ENCODE measurements around the gene HOXB6.

HOXB6 gene

DNA sequence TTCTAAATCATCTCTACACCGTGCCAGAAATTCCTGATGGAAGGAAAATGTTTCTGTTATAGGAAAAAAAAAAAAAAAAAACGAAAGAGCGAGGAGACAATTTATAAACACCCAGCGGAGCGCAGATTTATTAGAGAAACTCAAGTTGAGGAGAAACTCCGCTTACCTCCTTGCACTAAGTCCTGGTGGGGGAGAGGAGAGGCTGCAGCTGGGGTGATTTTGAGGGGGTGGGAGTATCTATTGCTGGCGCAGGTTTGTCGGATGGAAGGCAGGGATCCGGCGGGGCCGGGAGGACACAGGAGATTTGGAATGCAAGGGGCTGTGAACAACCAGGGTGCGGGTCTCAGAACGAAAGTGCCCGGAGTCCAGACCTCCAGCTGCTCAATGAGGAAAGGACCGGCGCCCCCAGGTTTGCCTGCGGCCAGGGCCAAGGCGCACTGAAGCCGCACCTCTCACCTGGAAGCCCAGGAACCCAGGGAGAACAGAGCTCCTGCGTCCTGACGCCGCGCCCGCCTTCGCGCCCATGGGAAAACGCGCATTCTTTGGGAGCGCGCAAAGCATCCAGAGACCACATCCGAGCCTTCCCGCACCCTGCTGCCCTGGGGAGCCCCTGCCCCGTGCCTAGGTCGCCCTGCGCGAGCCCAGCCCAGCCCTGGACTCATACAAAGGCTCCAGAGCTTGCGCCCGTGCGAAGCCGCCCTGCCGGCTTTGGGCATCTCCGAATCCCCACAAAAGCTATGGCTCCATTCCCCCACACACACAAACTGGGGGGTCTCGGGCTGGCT is 12.9 kb upstream of the HOXB6 start:
- no peak overlapping the region for H3K4me3 ChIP-seq (ENCODE audit: low read depth in 1 of 2, low read length in 2 of 2)
- H3K36me3 ChIP-seq (ENCODE audit: control insufficient read depth in 1 of 2, insufficient read depth in 2 of 2, low read length in 2 of 2): no peaks in the 10 kb centered on the region
- peaks cover 0 to 22% of the 10 kb centered on the region in 2 donors for H3K4me1 ChIP-seq (ENCODE audit: control insufficient read depth in 1 of 2, insufficient read depth in 2 of 2, low read length in 2 of 2)
- H3K27ac ChIP-seq (ENCODE audit: low read length): no peak overlapping the region
- peaks cover 81% of the 10 kb centered on the region for H3K27me3 ChIP-seq (ENCODE audit: low read depth, low read length)
- H3K9me3 ChIP-seq (ENCODE audit: control insufficient read depth in 1 of 2, low read length in 2 of 2): no peaks in the 10 kb centered on the region

DNA sequence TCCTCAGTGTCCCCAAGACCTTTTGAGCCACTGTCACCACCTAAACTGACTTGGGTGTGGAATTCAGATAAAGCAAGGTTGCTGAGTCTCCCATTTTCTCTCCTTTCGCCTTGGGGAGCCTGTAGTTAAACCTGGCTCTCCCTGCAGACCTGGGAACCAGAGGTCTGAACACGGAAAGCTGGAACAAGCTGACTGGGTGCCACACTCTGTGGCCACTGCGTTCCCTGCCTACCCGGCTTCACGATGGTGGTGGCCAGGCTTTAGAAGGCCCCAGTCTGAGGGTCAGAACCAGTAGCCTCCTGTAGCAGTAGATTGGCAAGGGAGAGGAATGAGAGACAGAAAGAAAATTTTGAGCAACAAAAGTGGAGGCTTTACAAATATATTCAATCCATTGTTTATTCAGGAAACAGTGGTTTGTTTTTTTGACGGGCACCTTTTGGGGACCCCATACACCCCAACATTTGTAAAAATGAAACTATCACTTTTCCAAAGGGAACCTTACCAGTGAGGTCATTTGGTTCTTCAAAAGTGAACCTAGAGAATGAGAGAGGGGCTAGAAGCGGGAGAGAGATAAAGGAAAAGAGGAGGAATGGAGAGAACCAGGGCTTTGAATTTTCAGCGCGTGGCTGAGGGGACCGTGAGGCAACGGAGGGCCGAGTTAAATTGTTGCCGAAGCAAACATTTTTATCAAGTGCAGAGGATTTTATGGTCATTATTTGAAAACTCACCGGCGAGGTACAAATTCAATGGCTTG is 12.1 kb upstream of the HOXB6 start:
- no peak overlapping the region for H3K27ac ChIP-seq (ENCODE audit: low read length)
- H3K27me3 ChIP-seq (ENCODE audit: low read depth, low read length): peaks cover 80% of the 10 kb centered on the region
- H3K4me3 ChIP-seq (ENCODE audit: low read depth in 1 of 2, low read length in 2 of 2): no peak overlapping the region
- no peaks in the 10 kb centered on the region for H3K36me3 ChIP-seq (ENCODE audit: control insufficient read depth in 1 of 2, insufficient read depth in 2 of 2, low read length in 2 of 2)
- peaks cover 0 to 29% of the 10 kb centered on the region in 2 donors for H3K4me1 ChIP-seq (ENCODE audit: control insufficient read depth in 1 of 2, insufficient read depth in 2 of 2, low read length in 2 of 2)
- H3K9me3 ChIP-seq (ENCODE audit: control insufficient read depth in 1 of 2, low read length in 2 of 2): no peaks in the 10 kb centered on the region

DNA sequence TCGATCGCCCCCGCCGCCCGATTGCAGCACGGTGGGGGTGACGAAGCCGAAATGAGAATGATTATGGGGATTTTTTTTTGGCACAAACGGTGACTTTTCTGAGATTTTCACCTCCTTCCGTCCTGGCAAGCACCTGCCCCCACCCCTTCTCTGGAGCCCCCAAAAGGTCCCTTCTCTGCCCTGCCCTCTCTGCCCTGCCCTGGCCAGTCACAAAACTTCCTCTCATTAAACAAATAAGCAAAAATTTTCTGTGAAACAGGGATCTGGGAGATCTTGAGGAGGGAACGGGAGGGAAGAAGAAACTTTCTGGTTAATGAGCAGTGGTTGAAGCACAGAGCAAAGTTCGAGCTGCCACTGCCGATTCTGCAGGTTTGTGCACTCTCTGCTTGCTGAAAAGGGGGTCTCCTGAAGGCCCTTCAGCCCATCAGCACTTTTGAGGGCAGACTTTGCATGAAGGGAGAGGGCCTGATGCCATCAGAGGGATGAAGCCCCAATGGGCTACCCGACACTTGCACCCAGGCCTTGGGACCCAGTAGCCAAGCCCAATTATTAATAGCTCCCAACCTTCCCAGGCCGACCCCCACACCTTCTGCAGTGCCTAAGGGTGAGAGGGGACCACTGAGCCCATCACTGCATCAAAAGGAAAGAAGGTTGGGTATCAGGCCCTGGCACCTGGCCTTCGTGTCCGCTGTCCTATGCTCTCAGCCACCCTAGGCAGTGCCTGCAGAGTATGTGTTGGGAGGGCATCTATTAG is 11.4 kb upstream of the HOXB6 start:
- H3K27me3 ChIP-seq (ENCODE audit: low read depth, low read length): peaks cover 80% of the 10 kb centered on the region
- no peaks in the 10 kb centered on the region for H3K36me3 ChIP-seq (ENCODE audit: control insufficient read depth in 1 of 2, insufficient read depth in 2 of 2, low read length in 2 of 2)
- no peaks in the 10 kb centered on the region for H3K9me3 ChIP-seq (ENCODE audit: control insufficient read depth in 1 of 2, low read length in 2 of 2)
- H3K4me3 ChIP-seq (ENCODE audit: low read depth in 1 of 2, low read length in 2 of 2): no peak overlapping the region
- peaks cover 0 to 33% of the 10 kb centered on the region in 2 donors for H3K4me1 ChIP-seq (ENCODE audit: control insufficient read depth in 1 of 2, insufficient read depth in 2 of 2, low read length in 2 of 2)
- H3K27ac ChIP-seq (ENCODE audit: low read length): no peak overlapping the region

DNA sequence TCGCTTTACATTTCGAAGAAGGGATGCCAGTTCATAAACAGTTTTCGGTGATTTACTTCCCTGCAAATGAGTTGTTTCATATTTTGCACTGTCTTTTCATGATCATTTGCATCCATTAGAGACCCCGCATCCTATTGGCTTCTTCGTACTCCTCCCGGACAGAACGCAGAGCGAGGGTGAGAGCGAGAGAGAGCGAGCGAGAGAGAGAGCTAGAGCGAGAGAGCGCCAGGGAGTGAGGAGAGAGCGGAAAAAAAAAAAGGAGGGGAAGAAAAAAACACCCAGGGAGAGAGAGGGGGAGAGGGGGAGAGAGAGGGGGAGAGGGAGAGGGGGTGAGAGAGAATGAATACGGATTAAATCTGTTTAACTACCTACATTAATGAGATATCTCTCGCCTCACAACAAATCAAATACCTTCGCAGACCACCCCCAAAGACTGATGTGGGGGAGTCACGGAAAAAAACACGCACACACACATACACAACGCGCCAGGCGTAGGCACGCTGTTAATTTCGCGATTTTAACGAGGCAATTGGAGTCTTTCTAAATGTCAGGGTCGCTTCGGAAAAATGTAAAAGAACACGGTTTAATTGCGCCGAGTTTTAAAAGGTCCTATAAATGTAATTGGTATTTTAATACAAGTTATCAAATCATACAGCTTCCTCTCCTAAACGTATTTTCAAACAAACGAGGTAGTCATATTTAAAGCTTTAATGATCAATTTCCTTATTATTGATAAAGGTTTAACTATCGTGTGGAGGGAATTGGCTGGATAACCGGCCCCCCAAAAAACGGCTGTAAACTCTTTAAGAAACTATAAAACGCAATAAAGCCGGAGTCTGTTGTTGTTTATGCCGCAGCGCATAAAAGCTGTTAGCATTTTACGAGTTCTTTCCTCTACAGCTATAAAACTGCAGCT is 10.5 kb upstream of the HOXB6 start, which contains the start of gene HOXB8:
Gene HOXB8, minus strand, starts transcription at position 246 of the 916 bp plus-strand sequence. CDS start 588 bp downstream, outside the sequence.
- Histone ChIP-seq H3K4me1 (ENCODE audit: control insufficient read depth in 1 of 2, insufficient read depth in 2 of 2, low read length in 2 of 2) (peaks cover 0 to 41% of the 10 kb centered on the region in 2 donors), H3K27ac (ENCODE audit: low read length) (no peak within 1 kb of the TSS), H3K27me3 (ENCODE audit: low read depth, low read length) (peaks cover 78% of the 10 kb centered on the region), H3K9me3 (ENCODE audit: control insufficient read depth in 1 of 2, low read length in 2 of 2) (no peaks in the 10 kb centered on the region), H3K4me3 (ENCODE audit: low read depth in 1 of 2, low read length in 2 of 2) (peak within 1 kb of the TSS in 1 of 2 donors; percentile 38), H3K36me3 (ENCODE audit: control insufficient read depth in 1 of 2, insufficient read depth in 2 of 2, low read length in 2 of 2) (no peaks in the 10 kb centered on the region)

DNA sequence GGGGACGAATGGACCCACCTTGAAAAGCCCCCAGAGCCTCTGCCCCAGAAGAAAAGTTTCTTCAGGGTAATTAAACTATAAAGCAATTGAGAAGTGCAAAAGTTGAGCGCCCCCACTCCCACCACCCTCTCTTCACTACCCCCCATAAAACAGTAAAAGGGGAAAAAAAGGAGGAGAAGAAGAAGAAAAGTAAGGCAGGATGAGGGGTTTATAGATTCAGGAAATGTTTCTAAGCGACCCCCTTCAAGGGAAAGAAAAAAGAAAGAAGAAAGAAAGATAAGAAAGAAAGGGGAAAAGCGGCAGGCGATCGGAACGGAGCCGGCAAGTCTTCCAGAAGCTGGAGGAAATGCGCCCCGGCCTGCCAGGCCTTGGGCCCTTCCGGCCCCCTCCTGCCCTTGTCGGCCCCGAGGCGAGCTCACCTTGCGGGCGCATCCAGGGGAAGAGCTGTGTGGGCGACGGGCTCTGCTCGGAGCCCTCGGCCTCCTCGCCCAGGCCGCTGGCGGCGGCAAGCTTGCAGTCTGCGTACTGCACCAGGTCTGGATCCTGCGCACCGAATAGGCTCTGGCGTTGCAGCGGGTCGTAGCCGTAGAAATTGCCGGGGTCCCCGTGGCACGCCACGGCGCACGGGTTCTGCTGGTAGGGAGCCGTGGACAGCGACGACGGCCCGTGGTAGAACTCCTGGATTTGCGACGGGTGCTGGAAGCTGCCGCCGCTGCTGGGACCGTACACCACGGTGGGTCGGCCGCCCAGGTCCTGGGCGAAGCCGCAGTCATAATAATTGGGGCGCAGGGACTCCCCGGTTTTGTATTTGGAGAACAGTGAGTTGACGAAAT is 9.3 kb upstream of the HOXB6 start:
- Histone ChIP-seq H3K4me3 (ENCODE audit: low read depth in 1 of 2, low read length in 2 of 2) (peak overlapping the region in 1 of 2 donors; percentile 38), H3K27me3 (ENCODE audit: low read depth, low read length) (peaks cover 80% of the 10 kb centered on the region), H3K9me3 (ENCODE audit: control insufficient read depth in 1 of 2, low read length in 2 of 2) (no peaks in the 10 kb centered on the region), H3K4me1 (ENCODE audit: control insufficient read depth in 1 of 2, insufficient read depth in 2 of 2, low read length in 2 of 2) (peaks cover 0 to 51% of the 10 kb centered on the region in 2 donors), H3K27ac (ENCODE audit: low read length) (no peak overlapping the region), H3K36me3 (ENCODE audit: control insufficient read depth in 1 of 2, insufficient read depth in 2 of 2, low read length in 2 of 2) (no peaks in the 10 kb centered on the region)

DNA sequence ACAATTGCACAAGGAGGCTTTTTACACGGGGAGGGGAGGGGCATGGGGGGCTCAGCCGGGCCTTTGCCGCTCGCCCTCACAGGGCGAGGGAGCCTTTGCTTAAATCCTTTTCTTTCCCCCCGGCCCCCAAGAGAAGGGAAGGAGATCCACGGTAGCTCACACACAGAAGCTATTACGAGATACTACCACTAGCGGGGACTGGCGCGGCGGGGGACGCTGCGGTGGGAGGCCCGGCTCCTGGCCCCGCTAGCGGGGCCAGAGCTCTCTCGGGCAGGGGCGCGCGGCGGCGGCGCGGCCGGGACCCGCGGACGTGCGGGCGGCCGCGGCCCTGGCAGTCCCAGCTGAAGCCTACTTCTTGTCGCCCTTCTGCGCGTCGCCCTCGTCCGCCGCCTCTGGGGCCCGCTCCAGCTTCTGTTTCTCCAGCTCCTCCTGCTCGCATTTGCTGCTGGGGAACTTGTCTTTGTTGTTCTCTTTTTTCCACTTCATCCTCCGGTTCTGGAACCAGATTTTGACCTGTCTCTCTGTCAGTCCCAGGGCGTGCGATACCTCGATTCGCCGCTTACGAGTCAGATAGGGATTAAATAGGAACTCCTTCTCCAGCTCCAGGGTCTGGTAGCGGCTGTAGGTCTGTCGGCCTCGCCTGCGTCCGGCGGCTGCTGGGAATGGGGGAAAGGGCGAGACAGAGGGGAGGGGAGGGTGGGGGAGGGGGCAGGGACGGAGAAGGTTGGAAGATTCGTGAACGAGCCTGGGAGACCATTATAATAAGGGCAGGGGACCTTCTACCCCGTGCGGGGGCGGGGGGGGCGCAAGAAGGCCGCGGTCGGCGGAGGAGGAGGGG is 8.3 kb upstream of the HOXB6 start:
- Histone ChIP-seq H3K9me3 (ENCODE audit: control insufficient read depth in 1 of 2, low read length in 2 of 2) (no peaks in the 10 kb centered on the region), H3K4me1 (ENCODE audit: control insufficient read depth in 1 of 2, insufficient read depth in 2 of 2, low read length in 2 of 2) (peaks cover 0 to 47% of the 10 kb centered on the region in 2 donors), H3K4me3 (ENCODE audit: low read depth in 1 of 2, low read length in 2 of 2) (peak overlapping the region; percentile 12 to 16), H3K36me3 (ENCODE audit: control insufficient read depth in 1 of 2, insufficient read depth in 2 of 2, low read length in 2 of 2) (no peaks in the 10 kb centered on the region), H3K27ac (ENCODE audit: low read length) (no peak overlapping the region), H3K27me3 (ENCODE audit: low read depth, low read length) (peaks cover 77% of the 10 kb centered on the region)

DNA sequence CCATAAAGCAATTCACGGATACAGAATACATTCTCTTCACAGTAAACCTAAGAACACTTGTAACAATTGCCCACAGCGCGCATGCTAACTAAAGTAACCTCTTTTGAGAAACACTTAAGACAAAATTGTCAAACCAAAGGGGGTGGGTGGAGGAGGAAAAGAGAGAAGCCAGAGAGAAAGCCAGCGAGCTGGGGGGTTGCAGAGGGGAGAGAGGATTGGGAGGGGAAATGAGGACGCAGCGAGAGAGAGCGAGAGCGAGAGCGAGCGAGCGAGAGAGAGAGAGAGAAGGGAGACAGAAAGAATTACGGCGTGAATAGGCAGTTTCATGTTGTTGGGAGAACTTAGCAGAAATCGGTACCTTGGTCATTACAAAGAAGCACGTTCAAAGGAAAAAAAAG is 7.7 kb upstream of the HOXB6 start:
- peaks cover 0 to 41% of the 10 kb centered on the region in 2 donors for H3K4me1 ChIP-seq (ENCODE audit: control insufficient read depth in 1 of 2, insufficient read depth in 2 of 2, low read length in 2 of 2)
- no peak overlapping the region for H3K27ac ChIP-seq (ENCODE audit: low read length)
- peaks cover 71% of the 10 kb centered on the region for H3K27me3 ChIP-seq (ENCODE audit: low read depth, low read length)
- H3K9me3 ChIP-seq (ENCODE audit: control insufficient read depth in 1 of 2, low read length in 2 of 2): no peaks in the 10 kb centered on the region
- peak overlapping the region; percentile 12 to 16 for H3K4me3 ChIP-seq (ENCODE audit: low read depth in 1 of 2, low read length in 2 of 2)
- no peaks in the 10 kb centered on the region for H3K36me3 ChIP-seq (ENCODE audit: control insufficient read depth in 1 of 2, insufficient read depth in 2 of 2, low read length in 2 of 2)

DNA sequence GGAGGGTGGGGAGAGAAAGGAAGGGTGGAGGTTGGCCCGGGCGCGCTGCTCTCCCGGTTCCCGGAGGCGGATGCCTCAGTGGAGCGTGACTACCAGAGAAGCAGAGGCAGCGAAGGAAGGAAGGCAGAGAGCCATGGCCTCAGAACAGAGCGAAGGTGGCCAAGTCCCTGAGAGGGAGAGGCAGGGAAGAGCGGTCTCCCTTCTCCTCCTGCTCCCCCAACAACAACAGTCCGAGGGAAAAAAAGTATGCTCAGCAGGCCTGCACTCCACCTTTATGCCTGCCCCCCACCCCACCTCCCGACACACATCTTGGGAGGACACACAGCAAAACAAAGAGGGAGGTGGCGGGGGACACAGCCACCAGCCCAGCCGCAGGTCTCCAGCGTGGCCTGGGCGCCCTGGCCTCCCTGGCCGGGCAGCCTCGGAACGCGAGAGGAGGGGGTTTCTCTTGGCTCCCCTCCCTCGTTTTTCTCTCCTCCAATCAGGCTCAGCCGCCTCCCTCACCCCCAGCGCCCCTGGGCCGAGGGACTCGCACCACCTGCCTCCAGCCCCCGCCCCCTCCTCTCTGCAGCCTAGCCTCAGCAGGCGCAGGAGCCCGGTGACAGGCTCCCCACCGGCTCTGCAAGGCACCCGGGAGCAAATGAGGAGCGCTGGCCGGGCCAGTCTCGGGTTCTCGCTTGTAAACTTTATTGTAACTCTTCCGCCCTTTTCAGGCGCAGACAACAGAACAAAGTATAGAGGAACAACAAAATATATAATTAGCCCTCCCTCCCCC is 7.1 kb upstream of the HOXB6 start:
- Histone ChIP-seq H3K4me1 (ENCODE audit: control insufficient read depth in 1 of 2, insufficient read depth in 2 of 2, low read length in 2 of 2) (peaks cover 0 to 40% of the 10 kb centered on the region in 2 donors), H3K36me3 (ENCODE audit: control insufficient read depth in 1 of 2, insufficient read depth in 2 of 2, low read length in 2 of 2) (no peaks in the 10 kb centered on the region), H3K4me3 (ENCODE audit: low read depth in 1 of 2, low read length in 2 of 2) (peak overlapping the region in 1 of 2 donors; percentile 89), H3K27me3 (ENCODE audit: low read depth, low read length) (peaks cover 65% of the 10 kb centered on the region), H3K27ac (ENCODE audit: low read length) (no peak overlapping the region), H3K9me3 (ENCODE audit: control insufficient read depth in 1 of 2, low read length in 2 of 2) (no peaks in the 10 kb centered on the region)

DNA sequence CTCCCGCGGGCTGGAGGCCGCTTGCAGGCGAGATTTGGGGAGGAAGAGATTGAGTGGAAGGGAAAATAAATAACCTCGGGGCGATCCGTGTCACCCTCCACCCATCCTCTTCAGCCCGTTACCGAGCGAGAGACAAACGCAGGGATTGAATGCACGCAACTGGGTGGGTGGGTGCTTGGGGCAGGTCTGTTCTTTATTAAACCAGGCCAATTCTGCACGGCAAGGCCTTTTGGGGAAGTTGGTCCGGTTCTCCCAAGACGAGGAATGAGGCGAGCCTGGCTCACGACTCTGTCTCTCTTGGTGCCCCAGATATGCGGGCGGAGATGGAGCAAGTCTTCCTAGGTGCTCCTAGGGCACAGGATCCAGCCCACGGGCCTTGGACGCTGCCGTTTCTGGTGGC is 6.4 kb upstream of the HOXB6 start:
- peaks cover 0 to 40% of the 10 kb centered on the region in 2 donors for H3K4me1 ChIP-seq (ENCODE audit: control insufficient read depth in 1 of 2, insufficient read depth in 2 of 2, low read length in 2 of 2)
- H3K4me3 ChIP-seq (ENCODE audit: low read depth in 1 of 2, low read length in 2 of 2): peak overlapping the region; percentile 65 to 89
- peaks cover 0 to 5% of the 10 kb centered on the region in 2 donors for H3K36me3 ChIP-seq (ENCODE audit: control insufficient read depth in 1 of 2, insufficient read depth in 2 of 2, low read length in 2 of 2)
- no peaks in the 10 kb centered on the region for H3K9me3 ChIP-seq (ENCODE audit: control insufficient read depth in 1 of 2, low read length in 2 of 2)
- peaks cover 59% of the 10 kb centered on the region for H3K27me3 ChIP-seq (ENCODE audit: low read depth, low read length)
- H3K27ac ChIP-seq (ENCODE audit: low read length): no peak overlapping the region
